GM21423 (cell line): ENCODE measurements around the gene SURF1.
"Not testable (repeated sequence)": the region's sequence is repeated elsewhere in the genome, so short reads cannot be mapped to it uniquely, and the experiment has no call there.

Experiments used
- ATAC-seq: cut with Tn5 transposase; IDR thresholded peaks from one replicate; pipeline ENCODE4 v1.9.1; 2021; ENCODE audit warnings: mild to moderate bottlenecking, moderate library complexity; ENCODE audit not compliant: unreplicated experiment

Gene SURF1

DNA sequence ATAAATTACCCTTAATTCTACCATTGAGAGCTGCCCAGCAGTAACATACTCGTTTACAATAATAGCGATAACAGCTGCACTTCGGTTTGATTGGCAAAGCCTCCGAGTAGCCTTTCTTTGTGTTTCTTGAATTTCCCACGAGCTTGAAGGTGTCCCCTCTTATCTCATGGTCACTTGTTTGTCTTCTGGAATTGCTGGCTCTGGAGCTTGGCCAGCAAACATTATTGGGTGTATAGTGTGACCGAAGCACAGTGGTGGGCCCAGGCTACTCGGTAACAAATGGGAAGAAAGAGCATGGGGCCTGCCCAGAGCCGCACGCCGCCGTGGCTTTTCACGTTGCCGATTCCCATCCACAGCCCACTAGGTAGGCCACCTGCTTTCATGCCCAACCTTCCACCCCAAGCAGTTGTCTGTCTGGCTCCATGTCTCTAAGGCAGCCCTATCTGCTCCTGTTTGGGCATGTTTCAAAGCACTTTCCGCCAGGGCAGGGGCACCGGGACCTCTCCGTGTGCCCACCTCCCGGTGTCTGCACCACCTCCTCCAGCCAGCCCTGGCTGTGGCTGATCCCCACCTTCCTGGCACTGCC is 28.5 kb upstream of the SURF1 start:
- ATAC-seq = no peak

DNA sequence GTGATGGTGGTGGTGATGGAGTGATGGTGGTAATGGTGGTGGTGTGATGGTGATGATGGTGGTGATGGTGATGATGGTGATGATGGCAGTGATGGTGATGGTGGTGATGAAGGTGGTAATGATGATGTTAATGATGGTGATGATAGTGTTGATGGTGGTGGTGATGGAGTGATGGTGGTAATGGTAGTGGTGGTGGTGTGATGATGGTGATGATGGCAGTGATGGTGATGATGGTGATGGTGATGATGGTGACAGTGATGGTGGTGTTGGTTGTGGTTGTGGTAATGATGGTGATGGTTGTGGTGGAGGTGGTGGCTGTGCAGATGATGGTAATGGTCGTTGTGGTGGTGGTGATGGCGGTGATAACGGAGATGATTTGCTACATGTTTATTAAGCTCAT is 27.2 kb upstream of the SURF1 start:
- no peak for ATAC-seq

DNA sequence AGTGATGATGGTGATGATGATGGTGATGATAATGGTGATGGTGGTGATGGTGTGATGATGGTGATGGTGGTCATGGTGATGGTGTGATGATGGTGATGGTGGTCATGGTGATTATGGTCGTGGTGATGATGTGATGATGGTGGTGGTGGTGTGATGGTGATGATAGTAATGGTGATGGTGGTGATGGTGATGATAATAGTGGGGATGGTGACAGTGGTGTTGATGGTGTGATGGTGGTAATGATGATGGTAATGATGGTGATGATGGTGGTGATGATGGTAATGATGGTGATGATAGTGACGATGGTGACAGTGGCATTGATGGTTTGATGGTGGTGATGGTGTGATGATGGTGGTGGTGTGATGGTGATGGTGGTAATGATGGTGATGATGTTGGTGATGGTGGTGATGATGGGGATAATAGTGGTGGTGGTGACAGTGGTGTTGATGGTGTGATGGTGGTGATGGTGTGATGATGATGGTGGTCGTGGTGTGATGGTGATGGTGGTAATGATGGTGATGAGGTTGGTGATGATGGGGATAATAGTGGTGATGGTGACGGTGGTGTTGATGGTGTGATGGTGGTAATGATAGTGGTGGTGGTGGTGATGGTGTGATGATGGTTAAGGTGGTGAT is 26.3 kb upstream of the SURF1 start:
- ATAC-seq = no peak

DNA sequence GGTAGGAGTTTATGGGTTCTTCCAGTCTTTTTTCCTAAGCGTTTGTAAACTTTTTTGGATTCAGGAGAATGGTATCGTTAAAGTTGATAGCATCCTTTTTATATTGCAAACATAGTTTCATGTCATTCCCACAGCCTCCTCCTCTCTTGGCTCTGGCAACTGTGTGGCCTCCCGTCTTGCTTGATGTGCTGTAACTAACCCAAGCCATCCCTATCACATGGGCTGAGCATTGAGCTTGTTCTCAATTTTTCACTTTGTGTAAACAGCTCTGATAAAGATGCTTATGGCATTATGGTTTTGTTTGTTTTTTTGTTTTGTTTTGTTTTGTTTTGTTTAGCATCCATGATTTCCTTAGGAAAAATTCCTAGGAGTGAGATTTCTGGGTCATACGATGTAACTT is 24.4 kb upstream of the SURF1 start:
- ATAC-seq = no peak

DNA sequence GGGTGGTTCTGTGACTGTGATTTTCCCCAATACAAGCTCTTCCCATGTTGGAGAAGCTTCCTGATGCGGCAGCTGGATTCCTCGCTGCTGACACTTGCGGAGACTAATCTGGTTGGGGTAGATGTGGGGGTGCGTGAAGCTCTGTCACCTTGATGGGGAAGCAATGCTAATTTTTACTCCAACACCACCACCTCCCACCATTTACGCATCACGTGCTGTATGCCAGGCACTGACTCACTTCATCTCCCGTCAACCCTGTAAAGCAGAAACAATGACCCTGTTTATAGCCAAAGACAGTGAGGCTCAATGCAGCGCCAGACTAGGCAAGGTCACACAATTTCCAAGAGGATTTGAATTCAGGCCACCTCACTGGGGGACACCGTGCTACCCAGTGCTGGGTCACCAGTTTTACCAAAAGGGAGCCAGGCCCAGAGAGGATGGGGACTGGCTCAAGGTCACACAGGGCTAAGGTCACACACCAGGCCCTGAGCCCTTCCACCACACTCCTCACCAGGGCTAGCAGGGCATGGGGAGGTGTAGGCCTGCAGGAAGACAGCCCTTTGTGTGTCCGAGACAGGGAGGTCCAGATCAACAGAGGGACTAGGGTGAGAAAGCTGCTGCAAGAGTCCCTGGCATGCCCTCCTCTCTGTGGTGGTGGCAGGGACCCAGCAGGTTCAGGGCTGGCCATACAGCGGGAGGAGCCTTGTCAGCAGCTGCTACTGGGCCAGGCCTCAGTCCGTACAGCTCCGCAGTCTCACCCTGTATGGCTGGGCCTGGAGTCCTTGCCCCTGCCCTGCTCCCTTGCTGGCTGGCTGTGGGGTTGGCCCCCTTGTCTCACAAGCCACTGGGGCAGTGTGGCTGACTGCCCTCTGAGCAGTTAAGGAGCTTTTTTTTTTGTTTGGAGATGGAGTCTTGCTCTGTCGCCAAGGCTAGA is 23.1 kb upstream of the SURF1 start:
- ATAC-seq = no peak

DNA sequence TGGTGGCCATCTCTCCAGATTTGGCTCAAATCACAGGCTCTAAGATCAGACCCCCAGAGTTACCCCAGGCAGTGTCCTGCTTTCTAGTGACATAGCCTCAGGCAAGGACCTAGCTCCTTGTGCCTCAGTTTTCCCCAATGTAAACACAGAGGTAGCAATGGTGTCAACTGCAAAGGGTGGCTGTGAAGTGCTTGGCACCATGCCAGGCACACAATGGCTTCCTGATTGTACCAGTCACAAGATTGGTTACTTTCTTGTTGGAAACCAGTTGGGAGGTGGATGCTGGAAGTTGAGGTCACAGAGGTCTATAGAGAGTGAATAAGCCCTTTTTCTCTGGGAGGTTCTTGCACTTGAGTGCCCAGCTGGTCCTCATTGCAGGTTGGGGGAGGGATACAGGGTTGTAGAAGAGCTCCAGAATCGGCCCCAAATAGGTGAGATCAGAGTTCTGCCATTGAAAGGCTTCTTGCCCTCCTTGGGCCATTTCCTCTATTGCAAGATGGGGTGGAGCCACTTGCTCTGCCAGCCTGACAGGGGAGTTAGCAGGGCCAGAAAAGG is 22.2 kb upstream of the SURF1 start:
- ATAC-seq = no peak

DNA sequence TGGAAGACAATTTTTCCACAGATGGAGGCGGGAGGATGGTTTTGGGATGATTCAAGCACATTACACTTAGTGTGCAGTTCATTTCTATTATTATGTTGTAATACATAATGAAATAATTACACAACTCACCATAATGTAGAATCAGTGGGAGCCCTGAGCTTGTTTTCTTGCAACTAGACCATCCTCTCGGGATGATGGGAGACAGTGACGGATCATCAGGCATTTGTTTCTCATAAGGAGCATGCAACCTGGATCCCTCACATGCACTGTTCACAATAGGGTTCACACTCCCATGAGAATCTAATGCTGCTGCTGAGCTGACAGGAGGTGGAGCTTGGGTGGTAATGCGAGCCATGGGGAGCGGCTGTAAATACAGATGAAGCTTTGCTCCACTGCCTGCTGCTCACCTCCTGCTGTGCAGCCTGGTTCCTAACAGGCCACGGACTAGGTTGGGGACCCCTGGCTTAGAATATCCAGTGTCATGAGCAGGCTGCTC is 21.5 kb upstream of the SURF1 start:
- no peak for ATAC-seq

DNA sequence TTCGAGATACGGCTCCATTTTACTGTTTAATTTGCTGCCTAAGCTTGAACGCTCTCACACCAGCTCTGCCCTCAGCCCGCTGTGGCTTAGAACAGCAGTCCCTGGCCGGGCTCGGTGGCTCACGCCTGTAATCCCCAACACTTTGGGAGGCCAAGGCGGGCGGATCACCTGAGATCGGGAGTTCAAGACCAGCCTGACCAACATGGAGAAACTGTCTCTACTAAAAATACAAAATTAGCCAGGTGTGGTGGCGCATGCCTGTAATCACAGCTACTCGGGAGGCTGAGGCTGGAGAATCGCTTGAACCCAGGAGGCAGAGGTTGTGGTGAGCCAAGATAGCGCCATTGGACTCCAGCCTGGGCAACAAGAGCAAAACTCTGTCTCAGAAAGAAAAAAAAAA is 21.0 kb upstream of the SURF1 start:
- not testable (repeated sequence) for ATAC-seq

DNA sequence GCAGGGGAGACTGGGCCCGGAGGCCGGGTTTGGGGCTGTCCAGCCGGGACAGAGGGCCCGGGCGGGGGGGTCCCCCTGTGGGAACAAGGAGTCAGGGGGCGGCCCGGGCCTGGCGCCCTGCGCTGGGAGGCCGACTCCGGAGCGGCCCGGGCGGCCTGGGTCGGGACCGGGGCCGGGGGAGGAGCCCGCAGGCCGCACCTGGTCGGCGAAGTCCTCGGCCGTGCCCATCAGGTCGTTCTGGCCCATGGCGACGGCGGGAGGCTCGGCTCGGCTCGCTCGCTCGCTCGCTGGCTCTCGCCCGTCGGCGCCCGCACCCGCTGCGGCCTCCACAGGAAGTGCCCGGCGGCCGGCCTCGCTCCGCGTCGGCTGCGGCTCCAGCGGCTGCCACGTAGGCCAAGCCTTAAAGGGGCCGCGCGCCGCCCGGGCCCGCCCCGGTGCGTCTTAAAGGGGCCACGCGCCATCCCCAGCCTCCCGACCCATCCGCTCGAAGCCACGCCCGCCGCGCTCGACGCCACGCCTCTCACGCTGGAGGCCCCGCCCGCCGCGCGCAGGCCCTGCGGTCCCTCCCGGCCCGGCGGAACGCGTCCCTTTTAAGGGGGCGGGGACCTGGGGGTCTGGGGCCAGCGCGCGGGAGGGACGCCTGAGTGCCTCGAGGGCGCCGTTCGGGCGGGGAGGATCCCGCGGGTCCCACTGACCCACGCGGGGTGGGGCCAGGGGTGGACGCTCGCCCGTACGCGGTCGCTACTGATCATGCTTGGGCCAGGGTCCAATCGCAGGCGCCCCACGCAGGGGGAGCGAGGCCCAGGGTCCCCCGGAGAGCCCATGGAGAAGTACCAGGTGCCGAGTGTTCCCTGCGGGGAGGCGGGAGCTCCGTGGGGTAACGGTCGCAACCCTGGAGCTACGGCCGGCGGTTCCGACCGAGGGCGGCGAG is 19.7 kb upstream of the SURF1 start, which contains the start of the genes STKLD1 and SURF4:
STKLD1 (plus strand) TSS at position 643 of the 931 bp plus-strand sequence; CDS start at position 751, 108 bp downstream.
SURF4 (minus strand) TSS at position 337 of the 931 bp plus-strand sequence; CDS start at position 246, 91 bp downstream.
- ATAC-seq = peak; percentile 88

DNA sequence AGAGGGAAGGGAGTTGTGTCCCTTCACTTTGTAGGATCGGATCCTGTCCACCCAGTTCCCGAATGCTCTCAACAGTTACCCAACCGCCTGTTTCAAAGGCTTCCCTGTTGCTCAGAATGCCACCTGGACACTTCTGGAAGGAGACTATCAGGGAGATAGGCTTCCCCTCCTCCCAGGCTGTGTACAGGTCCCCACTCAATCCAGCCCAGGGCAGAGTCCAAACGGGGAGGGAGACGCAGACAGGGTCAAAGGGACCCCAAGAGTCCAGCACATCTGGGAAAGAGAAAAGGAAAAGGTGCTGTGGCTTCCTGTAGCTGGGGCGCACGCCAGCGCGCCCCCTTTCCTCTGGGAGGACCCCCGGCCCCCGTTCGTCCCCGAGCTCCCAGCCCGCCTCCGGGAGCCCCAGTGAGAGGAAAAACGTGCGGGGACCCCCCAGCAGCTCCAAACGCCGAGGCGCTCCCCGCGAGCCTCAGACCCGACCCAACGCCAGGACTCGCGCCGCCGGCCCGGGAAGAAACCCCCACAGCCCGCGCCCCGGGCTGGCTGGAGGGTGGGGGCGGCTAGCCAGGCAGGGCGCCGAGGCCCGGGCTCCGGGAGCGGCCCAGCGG is 18.9 kb upstream of the SURF1 start:
- ATAC-seq = peak; percentile 7

DNA sequence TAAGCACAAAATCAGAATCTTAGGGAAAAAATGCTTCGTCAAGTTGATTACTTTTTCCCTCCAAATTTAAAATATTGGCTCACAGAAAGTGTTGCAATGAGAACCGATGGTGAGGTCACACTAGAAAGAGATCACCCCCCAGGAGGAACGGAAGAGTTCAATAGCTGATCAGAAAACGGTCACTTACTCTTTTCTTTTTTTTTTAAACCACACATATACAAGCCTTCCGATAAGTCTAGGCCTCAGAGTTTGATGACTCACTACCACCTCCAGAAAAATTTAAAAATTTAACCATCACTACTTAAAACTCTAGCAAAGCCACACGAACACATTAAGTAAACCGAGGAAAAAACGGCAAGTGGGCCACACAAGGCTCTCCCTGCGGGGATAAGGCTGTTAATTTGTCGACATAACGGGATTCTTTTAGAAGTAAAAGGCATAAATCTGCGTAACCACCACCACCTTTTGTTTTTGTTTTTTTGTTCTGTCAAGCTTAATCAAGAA is 18.4 kb upstream of the SURF1 start:
- no peak for ATAC-seq

DNA sequence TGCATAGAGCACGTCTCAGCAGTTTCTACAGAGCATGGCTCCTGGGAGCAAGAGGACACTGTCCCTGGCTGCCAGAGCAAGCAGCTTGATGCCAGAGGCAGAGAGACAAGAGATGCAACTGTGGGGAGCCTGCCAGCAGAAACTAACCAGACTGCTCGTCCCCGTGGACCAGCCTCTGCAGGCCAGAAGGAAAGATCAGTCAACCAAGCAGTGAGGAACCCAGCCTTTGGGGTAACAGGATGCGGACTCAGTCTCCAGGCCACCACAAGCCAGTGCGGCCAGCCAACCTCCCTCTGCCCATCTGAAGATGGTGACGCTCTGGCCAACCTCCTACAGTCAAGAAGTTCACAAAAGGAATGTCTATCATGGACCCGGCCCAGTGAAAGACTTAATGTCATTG is 15.9 kb upstream of the SURF1 start:
- no peak for ATAC-seq

DNA sequence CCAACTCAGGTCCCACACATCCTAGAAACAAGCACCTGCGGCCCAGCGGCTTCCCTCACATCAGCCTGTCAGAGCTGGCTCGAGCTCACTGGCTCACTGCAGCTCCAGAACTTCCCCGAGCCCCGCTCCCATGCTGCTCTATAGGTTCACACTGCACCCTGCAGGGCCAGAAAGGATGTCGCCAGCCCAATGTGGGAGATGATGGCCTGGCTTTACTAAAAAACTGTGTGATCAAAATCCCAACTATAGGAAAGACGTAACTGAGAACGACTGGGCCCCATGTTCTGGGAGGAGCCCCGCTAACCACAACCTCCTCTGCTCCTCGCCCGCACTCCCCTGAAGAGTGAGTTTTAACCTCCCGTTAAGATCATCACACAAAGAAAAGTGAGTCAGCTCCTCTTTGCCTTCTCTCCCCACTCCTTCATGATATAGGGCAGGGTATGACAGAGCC is 15.0 kb upstream of the SURF1 start:
- no peak for ATAC-seq

DNA sequence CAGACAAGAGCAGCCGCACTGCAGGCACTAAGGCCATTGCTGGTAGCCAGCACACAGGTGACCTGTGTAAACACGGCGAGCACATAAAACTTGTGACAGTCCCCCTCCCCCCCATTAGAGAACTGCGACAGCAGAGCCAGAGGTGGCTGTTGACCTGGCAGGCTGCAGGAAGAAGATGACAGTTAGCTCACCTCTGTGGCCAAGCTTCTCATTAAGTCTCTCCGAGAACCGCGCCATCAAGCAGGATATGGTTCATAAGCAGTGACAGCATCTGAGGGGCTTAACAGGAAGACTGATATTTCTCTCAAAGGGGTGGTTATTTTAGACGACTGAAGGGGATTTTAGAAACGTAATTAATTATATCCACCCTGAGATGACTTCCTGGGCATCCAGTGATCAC is 14.4 kb upstream of the SURF1 start:
- no peak for ATAC-seq

DNA sequence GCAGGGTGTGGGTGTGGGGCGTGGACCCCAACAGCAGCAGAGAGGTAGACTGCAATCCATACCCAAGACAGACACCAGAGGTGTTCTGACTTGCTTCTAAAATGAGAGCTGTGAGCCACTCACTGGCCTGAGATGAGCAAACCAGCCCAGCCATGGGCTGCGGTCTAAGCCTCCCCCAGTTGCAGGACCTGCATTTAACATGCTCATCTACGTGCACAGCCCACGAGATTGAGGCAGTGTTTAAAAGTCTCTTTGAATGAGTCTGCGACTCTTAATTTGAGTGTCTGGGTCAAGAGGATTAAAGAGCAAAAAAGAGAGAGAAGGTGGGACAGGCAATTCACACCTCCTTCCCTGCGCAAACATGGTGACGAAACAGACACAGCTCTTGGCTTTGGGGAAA is 13.6 kb upstream of the SURF1 start:
- no peak for ATAC-seq

DNA sequence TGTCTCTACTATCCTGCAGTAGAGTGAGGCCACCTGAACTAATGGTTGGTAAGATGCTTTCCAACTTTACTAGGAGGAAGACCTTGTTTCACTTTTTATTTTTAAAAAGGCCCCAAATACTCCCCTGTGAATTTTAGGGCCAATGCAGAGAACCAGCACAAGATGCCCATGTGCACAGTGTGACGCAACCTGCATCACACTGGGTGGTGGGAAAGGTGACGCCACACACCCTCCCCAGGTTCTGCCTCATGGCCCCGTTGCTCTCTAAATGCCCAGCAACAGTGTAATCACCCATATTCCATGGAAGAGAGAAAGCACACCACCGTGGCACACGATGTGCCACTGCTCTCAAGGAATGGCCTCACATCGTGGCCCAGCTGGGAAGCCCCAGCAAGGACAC is 13.1 kb upstream of the SURF1 start:
- no peak for ATAC-seq

DNA sequence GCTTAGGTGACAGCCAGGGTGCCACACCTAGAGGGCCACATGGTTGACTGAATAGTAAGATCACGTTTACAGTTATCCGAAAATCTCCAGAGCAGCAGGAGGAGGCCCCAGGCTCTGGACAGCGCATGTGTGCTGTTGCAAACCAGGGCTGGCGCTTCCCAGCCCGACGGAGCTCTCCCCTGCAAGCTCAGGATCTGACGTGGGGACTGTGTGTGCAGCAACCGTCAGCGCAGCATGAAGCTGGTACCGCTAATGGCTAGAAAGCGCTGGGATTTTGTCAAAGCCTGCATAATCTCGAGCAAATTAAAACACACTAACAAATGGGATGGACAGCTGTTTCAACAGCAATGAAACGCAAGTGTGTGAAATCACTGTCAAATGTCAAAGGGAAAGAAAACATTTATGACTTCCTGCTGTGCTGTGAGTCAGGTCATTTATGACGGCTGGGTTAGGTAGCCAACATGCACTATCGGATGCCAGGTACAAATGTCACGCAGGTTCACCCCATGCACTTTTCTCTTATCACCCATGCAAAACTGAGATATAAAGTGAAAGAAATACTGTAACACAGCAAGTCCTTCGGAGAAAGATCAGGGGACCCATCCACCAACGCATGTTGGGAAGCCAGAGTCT is 12.1 kb upstream of the SURF1 start:
- ATAC-seq = no peak

DNA sequence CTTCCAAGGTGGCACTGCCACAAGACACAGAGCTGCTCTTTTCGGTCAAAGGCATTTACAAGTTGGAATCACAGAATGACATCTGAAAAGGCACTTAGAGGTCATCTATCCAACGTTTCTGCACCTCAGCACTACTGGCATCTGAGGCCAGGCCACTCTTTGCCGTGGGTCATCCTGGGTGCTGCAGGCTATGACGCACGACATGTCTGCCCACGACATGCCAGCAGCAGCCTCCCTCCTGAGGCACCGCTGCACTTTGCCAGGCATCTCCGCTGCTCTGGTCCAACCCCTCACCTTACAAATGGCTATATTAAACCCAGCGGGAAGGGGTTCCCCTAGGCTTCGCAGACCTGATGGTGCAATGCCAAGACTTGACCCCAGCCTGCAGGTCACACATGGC is 11.5 kb upstream of the SURF1 start:
- no peak for ATAC-seq

DNA sequence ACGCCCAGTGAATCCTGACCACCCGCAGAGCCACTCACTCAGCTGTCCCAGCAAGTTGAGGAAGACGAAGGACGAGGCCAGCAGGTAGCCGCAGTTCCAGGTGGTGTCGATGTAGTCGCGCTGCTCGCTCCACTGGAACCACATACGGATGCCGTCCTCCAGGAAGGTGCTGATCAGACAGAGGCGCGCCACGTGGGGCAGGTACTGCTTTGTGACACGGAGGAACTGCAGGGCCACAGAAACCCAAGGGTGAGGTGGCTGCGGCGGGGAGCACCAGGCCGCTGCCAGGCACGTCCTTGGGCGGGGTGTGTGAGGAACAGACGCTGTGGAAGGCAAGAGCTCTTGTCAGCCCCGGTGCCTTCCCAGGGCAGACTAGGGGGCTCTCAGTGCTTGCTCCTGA is 10.9 kb upstream of the SURF1 start:
- no peak for ATAC-seq
